ENCODE results near the gene MFNG.
"Not testable (repeated sequence)": the region's sequence is repeated elsewhere in the genome, so short reads cannot be mapped to it uniquely, and the experiment has no call there.

MFNG gene

GRCh38 chr22:37473437-37473946 lies 12.7 kb downstream of the MFNG start:
- DNase-seq (ENCODE audit: low spot score) = no peak

- peak; percentile 62 for DNase-seq (ENCODE audit: low spot score)
Observed at GRCh38 chr22:37472418-37473006, 13.7 kb downstream of the MFNG start.

GRCh38 chr22:37471727-37472417 lies 14.3 kb downstream of the MFNG start:
- no peak for DNase-seq (ENCODE audit: low spot score)

- peak; percentile 53 for DNase-seq (ENCODE audit: low spot score)
Observed at GRCh38 chr22:37470087-37470445, 16.1 kb downstream of the MFNG start.

- DNase-seq (ENCODE audit: low spot score) = no peak
Observed at GRCh38 chr22:37469416-37470086, 16.6 kb downstream of the MFNG start.

GRCh38 chr22:37468201-37468695 lies 17.9 kb downstream of the MFNG start:
- DNase-seq (ENCODE audit: low spot score) = not testable (repeated sequence)

GRCh38 chr22:37467391-37467955 lies 18.7 kb downstream of the MFNG start:
- DNase-seq (ENCODE audit: low spot score) = no peak

- DNase-seq (ENCODE audit: low spot score) = no peak
Observed at GRCh38 chr22:37464181-37464580, 22.0 kb downstream of the MFNG start.

GRCh38 chr22:37462983-37463382 lies 23.2 kb downstream of the MFNG start:
- DNase-seq (ENCODE audit: low spot score) = peak; percentile 56

GRCh38 chr22:37462436-37462835 lies 23.7 kb downstream of the MFNG start:
- DNase-seq (ENCODE audit: low spot score) = no peak

- no peak for DNase-seq (ENCODE audit: low spot score)
Observed at GRCh38 chr22:37461961-37462360, 24.2 kb downstream of the MFNG start.

- DNase-seq (ENCODE audit: low spot score) = no peak
Observed at GRCh38 chr22:37460684-37461083, 25.5 kb downstream of the MFNG start.

- DNase-seq (ENCODE audit: low spot score) = no peak
Observed at GRCh38 chr22:37459206-37459605, 27.0 kb downstream of the MFNG start.

GRCh38 chr22:37457093-37457893 lies 28.9 kb downstream of the MFNG start:
- peak; percentile 89 for DNase-seq (ENCODE audit: low spot score)

- no peak for DNase-seq (ENCODE audit: low spot score)
Observed at GRCh38 chr22:37456346-37456745, 29.8 kb downstream of the MFNG start.

- no peak for DNase-seq (ENCODE audit: low spot score)
Observed at GRCh38 chr22:37455896-37456295, 30.3 kb downstream of the MFNG start.

- DNase-seq (ENCODE audit: low spot score) = peak; percentile 76
Observed at GRCh38 chr22:37454857-37455686, 31.1 kb downstream of the MFNG start.

- DNase-seq (ENCODE audit: low spot score) = no peak
Observed at GRCh38 chr22:37453696-37454095, 32.5 kb downstream of the MFNG start.

- no peak for DNase-seq (ENCODE audit: low spot score)
Observed at GRCh38 chr22:37451218-37451617, 35.0 kb downstream of the MFNG start.

- no peak for DNase-seq (ENCODE audit: low spot score)
Observed at GRCh38 chr22:37449331-37450001, 36.7 kb downstream of the MFNG start.
